GM13977 (cell line): Measurements from ENCODE around the gene ENTPD2.

Experiments
- DNase-seq: peaks from one replicate; pipeline ENCODE4 v3.0.0; 2012; ENCODE audit warnings: low spot score
- CTCF ChIP-seq: IDR thresholded peaks from 2 replicates; pipeline ENCODE4 v1.5.1; 2012; ENCODE audit warnings: mild to moderate bottlenecking, control low read depth; ENCODE audit not compliant: insufficient read depth; ENCODE audit errors: extremely low read depth, missing control alignments
- in situ Hi-C: fragments of 300-500 bp; cut with MboI; formaldehyde crosslinking; loops from one replicate; pipeline ENCODE4 v1.12.0; 2022; ENCODE audit warnings: low sequenced_read_pairs, low pct_unique_long_range_greater_than_20kb, mixed read lengths, inconsistent platforms; ENCODE audit not compliant: unreplicated experiment

ENTPD2 gene

GRCh38 chr9:137044502-137045177, 9.2 kb downstream of the ENTPD2 start:
- no peak for TF ChIP-seq CTCF
- DNase-seq = no peak
- in situ Hi-C loops = no loop called here

- no peak for DNase-seq
- in situ Hi-C loops = no loop called here
- TF ChIP-seq CTCF = no peak
Observed at GRCh38 chr9:137044037-137044436, 9.8 kb downstream of the ENTPD2 start.

GRCh38 chr9:137042751-137043727, 10.8 kb downstream of the ENTPD2 start:
- no peak for TF ChIP-seq CTCF
- in situ Hi-C loops = no loop called here
- DNase-seq = no peak

- TF ChIP-seq CTCF = no peak
- no peak for DNase-seq
- in situ Hi-C loops = no loop called here
Observed at GRCh38 chr9:137041124-137041523, 12.7 kb downstream of the ENTPD2 start.

- in situ Hi-C loops = no loop called here
- no peak for TF ChIP-seq CTCF
Observed at GRCh38 chr9:137040568-137040967, 13.3 kb downstream of the ENTPD2 start.

GRCh38 chr9:137039611-137040366, 14.1 kb downstream of the ENTPD2 start:
- in situ Hi-C loops = loop anchor here (10.0 kb wide), 1 partner anchor 265 kb away; no protein-coding TSS in a partner anchor
- no peak for DNase-seq
- TF ChIP-seq CTCF = no peak

More at GRCh38 chr9:137040568-137040967, 13.3 kb downstream of the ENTPD2 start:
- no peak for DNase-seq
